PC-9 (cell line): Measurements from ENCODE around the gene HCRT. TPM values are rescaled to one million over a fixed set of nuclear protein-coding genes. Genes with fewer than 3 reads are reported as not detected.
A peak's percentile ranks its signal among the peaks of the same experiment; 100 is the strongest.
"Not testable (repeated sequence)": the region's sequence is repeated elsewhere in the genome, so short reads cannot be mapped to it uniquely, and the experiment has no call there.

ENCODE experiments used
- BruUV-seq: library from RNA; stranded (reverse); fragments of 400-500 nt; replicated peaks from 2 replicates; lab custom pipeline; 2021; lab: Mats Ljungman, UMichigan
- CTCF ChIA-PET: fragments of 300-600 bp; sonication (Branson Sonifier 250); formaldehyde crosslinking; loops from one replicate; lab custom pipeline; 2022; ENCODE audit warnings: antibody characterized with exemption; lab: Charles Lee
- POLR2A ChIA-PET: fragments of 300-600 bp; sonication (Branson Sonifier 250); formaldehyde crosslinking; loops from one replicate; lab custom pipeline; 2022; ENCODE audit warnings: antibody characterized with exemption; ENCODE audit not compliant: unreplicated experiment; lab: Charles Lee
- DNase-seq, 2 experiments: peaks; one replicate each; pipeline versions ENCODE4 v3.0.0 to v3.0.0-alpha.2; 2015 to 2022; ENCODE audit warnings: mixed read lengths in 1 of 2
- H2AFZ ChIP-seq: fragments of 200-600 bp; sonication (generic); 2 replicates; pipeline ENCODE4 v1.8.1; 2017; ENCODE audit warnings: antibody characterized with exemption
- H3F3A ChIP-seq: fragments of 200-600 bp; sonication (generic); 2 replicates; pipeline ENCODE4 v1.8.1; 2017; ENCODE audit warnings: antibody characterized with exemption, mild to moderate bottlenecking, low read depth; ENCODE audit not compliant: insufficient read depth
- H3K27ac ChIP-seq: fragments of 200-600 bp; sonication (generic); 2 replicates; pipeline ENCODE4 v1.6.1; 2016; ENCODE audit warnings: mixed run types
- H3K27me3 ChIP-seq: fragments of 200-600 bp; sonication (generic); 2 replicates; pipeline ENCODE4 v1.6.1; 2016; ENCODE audit warnings: low read depth, mixed run types; ENCODE audit not compliant: insufficient read depth
- H3K36me3 ChIP-seq: fragments of 200-600 bp; sonication (generic); 2 replicates; pipeline ENCODE4 v1.6.1; 2016; ENCODE audit warnings: low read depth, mixed run types
- H3K4me1 ChIP-seq: fragments of 200-600 bp; sonication (generic); replicated peaks from 2 replicates; pipeline ENCODE4 v1.6.1; 2016; ENCODE audit warnings: mixed run types; ENCODE audit not compliant: insufficient read depth
- H3K4me2 ChIP-seq: fragments of 200-600 bp; sonication (generic); 2 replicates; pipeline ENCODE4 v1.6.1; 2017; ENCODE audit warnings: mixed run types
- H3K4me3 ChIP-seq: fragments of 200-600 bp; sonication (generic); 2 replicates; pipeline ENCODE4 v1.6.1; 2016; ENCODE audit warnings: mixed run types
- H3K79me2 ChIP-seq: fragments of 200-600 bp; sonication (generic); 2 replicates; pipeline ENCODE4 v1.6.1; 2017; ENCODE audit warnings: low read depth, mixed run types
- H3K9me2 ChIP-seq: fragments of 200-600 bp; sonication (generic); 2 replicates; pipeline ENCODE4 v1.8.1; 2017; ENCODE audit warnings: mild to moderate bottlenecking; ENCODE audit not compliant: insufficient read depth
- H3K9me3 ChIP-seq: fragments of 200-600 bp; sonication (generic); 2 replicates; pipeline ENCODE4 v1.8.1; 2016; ENCODE audit warnings: low read depth; ENCODE audit not compliant: insufficient read depth
- H4K20me1 ChIP-seq: fragments of 200-600 bp; sonication (generic); 2 replicates; pipeline ENCODE4 v1.8.1; 2017; ENCODE audit not compliant: insufficient read depth
- CTCF ChIP-seq: fragments of 200-600 bp; sonication (generic); conservative IDR thresholded peaks from 2 replicates; pipeline ENCODE4 v1.6.1; 2017; ENCODE audit warnings: mixed run types, antibody characterized with exemption, mild to moderate bottlenecking, moderate library complexity
- EZH2 ChIP-seq: fragments of 200-600 bp; sonication (generic); IDR thresholded peaks from 2 replicates; pipeline ENCODE4 v1.8.0; 2017; ENCODE audit warnings: antibody characterized with exemption, low read depth
- intact Hi-C: fragments of 100-400 bp; cut with micrococcal nuclease; formaldehyde crosslinking; loops from one replicate; pipeline ENCODE4 v1.10.0; 2022; ENCODE audit not compliant: unreplicated experiment
- total RNA-seq: library from RNA; stranded (reverse); gene quantifications from 2 replicates; pipeline ENCODE4 v1.2.3, GENCODE V29; 2021

HCRT gene
- total RNA-seq, 1 experiment from 2014 or later, result not detected

- Histone ChIP-seq H3K4me1 (no peaks in the 10 kb centered on the region), H3K36me3 (0 out of 2 replicates have a peak, but pooled peaks cover 5% of the 10 kb centered on the region), H3K27me3 (no peaks in the 10 kb centered on the region), H2AFZ (no peak overlapping the region), H3F3A (no peaks in the 10 kb centered on the region), H3K79me2 (no peaks in the 10 kb centered on the region), H3K9me3 (no peaks in the 10 kb centered on the region), H3K9me2 (no peaks in the 10 kb centered on the region), H3K27ac (no peak overlapping the region), H3K4me3 (no peak overlapping the region), H3K4me2 (no peak overlapping the region), H4K20me1 (no peaks in the 10 kb centered on the region)
- no TSS peak for BruUV-seq
- no peak for DNase-seq
- no peak for TF ChIP-seq CTCF
- no peak for TF ChIP-seq EZH2
- intact Hi-C loops, result no loop called here
- ChIA-PET CTCF (no interaction called here), POLR2A (no interaction called here)
Measured at GRCh38 chr17:42224651-42225050, 39.4 kb upstream of the HCRT start.

GRCh38 chr17:42221886-42222745 is 36.9 kb upstream of the HCRT start:
- H3K36me3 ChIP-seq, result no peaks in the 10 kb centered on the region
- BruUV-seq, result no TSS peak
- intact Hi-C loops, result no loop called here
- no peaks in the 10 kb centered on the region for H3K9me3 ChIP-seq
- H3K9me2 ChIP-seq, result no peaks in the 10 kb centered on the region
- peak in 1 of 2 experiments; percentile 10 for DNase-seq
- H3K27me3 ChIP-seq, result no peaks in the 10 kb centered on the region
- TF ChIP-seq EZH2, result no peak
- TF ChIP-seq CTCF, result peak; percentile 75
- H3K79me2 ChIP-seq, result no peaks in the 10 kb centered on the region
- no peak overlapping the region for H3K4me2 ChIP-seq
- no peaks in the 10 kb centered on the region for H3K4me1 ChIP-seq
- H3F3A ChIP-seq, result no peaks in the 10 kb centered on the region
- no peak overlapping the region for H3K27ac ChIP-seq
- CTCF ChIA-PET, result interaction anchor here (0.9 to 1.0 kb wide), 2 partner anchors 54 to 114 kb away, joined by 3 to 7 read pairs; no protein-coding TSS in a partner anchor
- no peak overlapping the region for H2AFZ ChIP-seq
- POLR2A ChIA-PET, result interaction anchor here (0.6 kb wide), 1 partner anchor 100 kb away, joined by 3 read pairs; no protein-coding TSS in a partner anchor
- no peaks in the 10 kb centered on the region for H4K20me1 ChIP-seq
- no peak overlapping the region for H3K4me3 ChIP-seq

DNA sequence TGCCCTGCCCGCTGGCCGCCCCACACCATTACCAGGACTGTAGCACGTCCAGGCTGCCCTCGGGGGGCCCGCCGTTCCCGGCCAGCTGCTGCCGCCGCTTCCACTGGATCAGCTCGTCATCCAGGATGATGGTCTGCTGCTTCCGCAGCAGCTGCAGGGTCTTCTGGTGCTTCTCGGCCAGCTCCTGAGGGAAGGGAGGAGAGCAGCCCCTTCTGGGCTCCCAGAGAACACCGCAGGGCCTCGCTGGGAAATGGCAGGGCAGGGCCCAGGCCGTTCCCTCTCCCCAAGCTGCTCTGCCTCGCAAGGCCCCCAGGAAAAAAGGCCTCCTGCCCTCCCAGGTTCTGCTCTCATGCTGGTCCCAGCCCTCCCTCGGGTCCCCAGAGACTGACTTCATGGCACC is 34.0 kb upstream of the HCRT start:
- H3K4me2 ChIP-seq, POLR2A ChIA-PET, H4K20me1 ChIP-seq: not testable (repeated sequence)

More for the DNA sequence above, 34.0 kb upstream of the HCRT start:
- H3K9me2 ChIP-seq, H3K27me3 ChIP-seq, H3K4me1 ChIP-seq, DNase-seq, H2AFZ ChIP-seq, H3K36me3 ChIP-seq, H3F3A ChIP-seq, H3K9me3 ChIP-seq, H3K79me2 ChIP-seq, intact Hi-C loops, BruUV-seq, H3K27ac ChIP-seq, H3K4me3 ChIP-seq: not testable (repeated sequence)
- CTCF ChIA-PET, result interaction anchor here (0.6 kb wide), 1 partner anchor 245 kb away, joined by 3 read pairs; no protein-coding TSS in a partner anchor
